Hypothalamus (tissue), 51 donors: Measurements from ENCODE around the gene DLG5.

Experiments
- DNase-seq, 51 donors: peaks; one replicate each; lab custom pipeline; 2025; lab: John Stamatoyannopoulos, UW

DLG5 gene

DNA sequence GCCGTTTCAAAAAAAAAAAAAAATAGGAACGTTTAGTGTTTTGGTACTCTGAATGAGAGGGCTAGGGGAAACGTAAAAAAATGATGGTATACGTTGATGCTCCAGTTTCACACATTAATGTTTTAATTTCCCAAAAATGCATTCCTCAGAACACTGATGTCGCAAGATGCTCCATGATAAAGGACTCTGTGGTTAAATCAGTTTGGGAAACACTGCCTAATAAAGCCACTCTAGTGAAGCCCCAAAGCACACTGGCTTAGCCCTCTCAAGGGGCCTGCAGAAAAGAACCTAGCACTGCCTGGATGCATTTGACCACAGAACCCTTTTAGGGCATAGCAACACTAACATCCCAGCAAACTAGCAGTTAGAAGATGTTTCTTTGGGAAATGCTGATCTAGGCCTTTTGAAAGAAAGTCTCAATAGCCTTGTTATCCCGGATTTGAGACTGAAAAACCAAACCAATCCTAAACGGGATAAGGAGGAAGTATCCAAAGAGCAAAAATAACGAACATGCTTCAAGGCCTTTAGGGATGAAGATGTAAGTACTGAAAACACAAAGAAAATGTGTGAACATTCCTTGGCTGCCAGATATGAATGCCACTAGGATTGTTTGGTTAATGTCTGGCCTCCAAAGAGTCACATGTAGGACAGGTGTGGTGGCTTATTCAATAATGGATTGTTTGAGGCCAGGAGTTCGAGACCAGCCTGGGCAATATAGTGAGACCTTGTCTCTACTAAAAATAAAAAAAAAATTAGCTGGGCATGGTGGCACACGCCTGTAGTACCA lies 11.0 kb downstream of the DLG5 start:
- no peak for DNase-seq

- DNase-seq: no peak
These were observed 13.5 kb downstream of the DLG5 start for GRCh38 chr10:77913090-77913489.

DNA sequence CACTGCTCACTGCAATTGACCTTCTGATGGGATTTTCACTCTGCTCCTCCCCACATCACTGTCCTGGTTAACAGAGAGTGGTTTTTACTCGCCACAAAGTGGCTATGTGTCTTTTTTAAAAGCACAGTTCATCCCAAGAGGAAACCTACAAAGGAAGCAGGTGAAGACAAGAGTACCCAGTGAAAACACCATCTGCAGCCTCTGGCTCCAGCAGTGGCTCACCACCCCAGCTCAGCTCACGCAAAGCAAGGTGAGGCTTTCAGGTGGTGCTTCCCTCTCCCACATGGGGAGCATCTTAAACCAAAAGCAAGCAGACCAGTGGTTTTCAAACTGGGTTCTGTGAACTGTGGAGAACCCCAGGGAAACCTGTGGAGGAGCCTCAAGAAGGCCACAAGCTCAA lies 14.0 kb downstream of the DLG5 start:
- no peak for DNase-seq

GRCh38 chr10:77911535-77912123 lies 14.9 kb downstream of the DLG5 start:
- DNase-seq: no peak

DNA sequence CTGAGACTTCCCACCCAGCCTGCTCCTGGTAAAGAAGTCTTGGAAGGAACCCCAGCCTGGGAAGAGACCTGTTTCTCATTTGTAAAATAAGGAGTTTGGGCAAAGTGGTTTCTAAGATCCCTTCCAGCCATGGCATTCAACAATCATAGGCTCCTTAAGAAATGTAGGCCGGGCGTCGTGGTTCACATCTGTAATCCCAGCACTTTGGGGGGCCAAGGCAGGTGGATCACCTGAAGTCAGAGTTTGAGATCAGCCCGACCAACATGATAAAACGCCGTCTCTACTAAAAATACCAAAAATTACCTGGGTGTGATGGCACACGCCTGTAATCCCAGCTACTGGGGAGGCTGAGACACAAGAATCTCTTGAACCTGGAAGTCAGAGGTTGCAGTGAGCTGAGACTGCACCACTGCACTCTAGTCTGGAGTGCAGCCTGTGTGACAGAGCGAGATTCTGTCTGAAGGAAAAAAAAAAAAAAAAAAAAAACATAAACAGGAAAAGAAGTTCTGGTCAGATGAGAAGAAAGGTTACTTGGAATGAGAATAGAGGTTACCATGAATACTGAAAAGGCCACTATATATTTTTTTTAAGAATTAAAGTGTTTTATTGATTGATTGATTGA lies 15.9 kb downstream of the DLG5 start:
- DNase-seq: no peak

DNA sequence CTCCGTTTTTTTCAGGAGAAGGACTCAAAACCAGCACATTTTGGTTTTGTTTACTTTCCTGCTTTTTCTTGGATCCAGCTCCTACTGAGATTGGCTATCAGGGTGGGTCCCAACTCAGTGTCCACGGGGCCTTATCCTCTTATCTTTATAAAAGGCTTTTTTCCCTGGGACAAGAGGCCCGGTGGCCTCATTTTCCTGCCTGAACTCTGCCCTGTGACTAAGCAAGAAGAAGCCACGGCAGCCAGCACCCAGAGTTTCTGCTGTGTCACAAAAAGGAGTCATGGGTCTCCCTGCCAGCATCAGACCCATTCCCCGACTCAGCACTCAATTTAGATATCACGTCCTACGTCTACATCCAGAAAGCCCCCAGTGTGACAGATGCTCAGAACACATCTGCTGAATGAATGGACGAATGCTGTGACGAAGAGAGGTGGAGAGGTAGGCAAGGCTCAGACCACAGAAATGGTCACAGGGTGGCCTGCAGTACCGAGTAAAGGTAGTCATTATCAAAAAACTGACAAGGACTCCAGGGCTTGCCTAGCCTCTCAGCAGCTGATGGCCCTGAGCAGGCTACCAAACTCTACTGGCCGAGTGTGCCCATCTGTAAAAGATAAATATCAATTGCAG lies 16.7 kb downstream of the DLG5 start:
- no peak for DNase-seq

- DNase-seq: no peak
These were observed 17.4 kb downstream of the DLG5 start for GRCh38 chr10:77909021-77909748.

- DNase-seq: no peak
These were observed 18.4 kb downstream of the DLG5 start for GRCh38 chr10:77907900-77908717.

- DNase-seq: no peak
These were observed 19.1 kb downstream of the DLG5 start for GRCh38 chr10:77907462-77907861.

GRCh38 chr10:77906951-77907421 lies 19.6 kb downstream of the DLG5 start:
- no peak for DNase-seq

- no peak for DNase-seq
These were observed 20.8 kb downstream of the DLG5 start for GRCh38 chr10:77905781-77906180.

- DNase-seq: no peak
These were observed 21.3 kb downstream of the DLG5 start for GRCh38 chr10:77905086-77905748.

DNA sequence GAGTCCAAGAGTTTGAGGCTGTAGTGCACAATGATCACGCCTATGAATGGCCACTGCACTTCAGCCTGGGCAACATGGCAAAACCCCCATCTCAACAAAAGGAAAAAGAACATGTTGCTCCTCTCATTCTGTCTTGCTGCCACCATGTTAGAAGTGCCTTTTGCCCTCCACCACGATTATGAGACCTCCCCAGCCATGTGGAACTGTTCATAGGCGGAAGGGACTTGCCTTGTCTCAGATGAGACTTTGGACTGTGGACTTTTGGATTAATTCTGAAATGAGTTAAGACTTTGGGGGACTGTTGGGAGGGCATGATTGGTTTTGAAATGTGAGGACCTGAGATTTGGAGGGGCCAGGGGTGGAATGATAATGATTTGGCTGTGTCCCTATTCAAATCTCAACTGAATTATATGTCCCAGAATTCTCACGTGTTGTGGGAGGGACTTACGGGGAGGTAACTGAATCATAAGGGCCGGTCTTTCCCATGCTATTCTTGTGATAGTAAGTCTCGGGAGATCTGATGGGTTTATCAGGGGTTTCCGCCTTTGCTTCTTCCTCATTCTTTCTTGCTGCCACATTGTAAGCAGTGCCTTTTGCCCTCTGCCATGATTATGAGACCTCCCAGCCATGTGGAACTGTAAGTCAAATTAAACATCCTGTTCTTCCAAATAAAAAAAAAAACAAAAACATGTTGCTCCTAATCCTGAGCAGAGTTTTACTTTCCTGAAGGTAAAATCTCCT lies 22.3 kb downstream of the DLG5 start:
- no peak for DNase-seq

DNA sequence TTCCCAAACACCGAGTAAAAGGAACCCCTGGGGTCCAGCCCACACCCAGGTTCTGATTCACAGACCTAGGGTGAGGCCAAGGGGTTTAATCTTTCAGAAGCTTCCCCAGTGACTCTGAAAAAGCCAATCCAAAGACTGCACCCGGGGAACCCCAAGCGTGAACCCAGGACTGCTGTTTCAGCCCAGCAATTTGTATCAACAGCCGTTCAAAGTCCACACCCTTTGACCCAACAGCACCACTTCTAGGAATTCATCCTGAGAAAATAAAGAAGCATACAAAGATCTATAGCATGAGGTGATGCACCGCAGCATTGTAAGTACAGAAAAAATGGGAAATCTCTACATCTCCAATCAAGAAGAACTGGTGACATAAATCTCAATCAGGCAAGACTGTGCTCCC lies 24.4 kb downstream of the DLG5 start:
- no peak for DNase-seq

DNA sequence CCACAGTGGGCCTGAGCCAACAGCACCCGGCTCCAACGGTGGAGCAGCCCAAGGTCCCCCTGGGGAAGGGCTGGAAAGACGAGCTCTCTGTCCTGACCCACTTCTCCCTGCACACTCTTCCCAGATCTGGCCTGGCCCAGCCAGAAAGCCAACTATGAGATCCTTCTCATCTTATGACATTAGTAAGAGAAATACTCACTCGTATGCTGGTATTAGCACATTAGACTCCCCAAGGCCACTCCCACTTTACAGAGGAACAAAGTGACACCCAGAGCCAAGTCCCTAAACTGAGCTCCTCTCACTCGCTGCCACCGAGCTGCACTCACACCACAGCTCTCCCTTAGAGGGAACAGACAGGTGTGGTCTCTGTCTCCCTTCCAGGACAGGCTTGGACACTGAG lies 24.8 kb downstream of the DLG5 start:
- no peak for DNase-seq

- no peak for DNase-seq
These were observed 26.9 kb downstream of the DLG5 start for GRCh38 chr10:77899690-77900089.

GRCh38 chr10:77899080-77899477 lies 27.5 kb downstream of the DLG5 start:
- DNase-seq: no peak

GRCh38 chr10:77898323-77899079 lies 28.1 kb downstream of the DLG5 start:
- DNase-seq: peak in 1 of 51 donors; percentile 30
